ENCODE data around the gene KBTBD6.
"Not testable (repeated sequence)": the region's sequence is repeated elsewhere in the genome, so short reads cannot be mapped to it uniquely, and the experiment has no call there.

Gene KBTBD6

DNA sequence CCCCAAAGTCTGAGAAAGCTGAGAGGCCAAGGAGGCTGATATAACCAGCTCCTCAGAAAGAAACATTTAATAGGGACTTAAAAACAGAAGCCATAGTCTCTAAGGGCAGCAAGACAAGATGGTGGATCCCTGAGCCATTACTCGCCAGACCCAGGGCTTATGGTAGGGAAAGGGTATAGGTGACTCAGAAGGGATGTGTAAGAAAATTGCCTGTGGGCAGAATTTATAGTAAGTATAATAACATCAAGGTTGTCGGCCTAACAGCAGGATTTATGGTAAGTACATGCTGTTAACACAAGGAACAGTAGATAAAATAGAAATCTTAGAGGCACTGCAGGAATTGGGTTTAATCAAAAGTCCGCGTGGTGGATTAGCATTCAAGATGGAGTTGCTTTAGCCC, 14.7 kb downstream of the KBTBD6 start:
- H3K4me3 Mint-ChIP-seq: no peak overlapping the region
- no peaks in the 10 kb centered on the region for H3K36me3 Mint-ChIP-seq (ENCODE audit: low read depth)
- no peak overlapping the region for H3K27ac Mint-ChIP-seq
- H3K4me1 Mint-ChIP-seq (ENCODE audit: low read depth): no peaks in the 10 kb centered on the region
- no peak for DNase-seq (ENCODE audit: low spot score)
- no peaks in the 10 kb centered on the region for H3K9me3 Mint-ChIP-seq
- no peaks in the 10 kb centered on the region for H3K27me3 Mint-ChIP-seq (ENCODE audit: low read depth)

DNA sequence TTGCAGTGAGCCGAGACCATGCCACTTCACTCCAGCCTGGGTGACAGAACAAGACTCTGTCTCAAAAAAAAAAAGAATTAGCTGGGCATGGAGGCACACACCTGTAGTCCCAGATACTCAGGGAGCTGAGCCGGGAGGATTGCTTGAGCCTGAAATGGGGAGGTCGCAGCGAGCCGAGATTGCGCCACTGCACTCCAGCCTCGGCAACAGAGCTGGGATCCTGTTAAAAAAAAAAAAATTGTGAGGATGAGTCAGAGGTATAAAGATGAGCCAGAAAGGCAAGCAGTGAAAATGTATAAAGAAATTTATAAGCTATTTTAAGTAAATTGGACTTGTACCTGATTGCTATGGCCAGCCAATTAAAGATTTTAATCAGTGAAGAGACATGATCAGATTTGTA, 21.1 kb downstream of the KBTBD6 start:
- H3K27ac Mint-ChIP-seq: no peak overlapping the region
- H3K4me3 Mint-ChIP-seq: no peak overlapping the region
- no peak for DNase-seq (ENCODE audit: low spot score)
- no peaks in the 10 kb centered on the region for H3K36me3 Mint-ChIP-seq (ENCODE audit: low read depth)
- H3K4me1 Mint-ChIP-seq (ENCODE audit: low read depth): no peaks in the 10 kb centered on the region
- H3K9me3 Mint-ChIP-seq: no peaks in the 10 kb centered on the region
- H3K27me3 Mint-ChIP-seq (ENCODE audit: low read depth): no peaks in the 10 kb centered on the region

DNA sequence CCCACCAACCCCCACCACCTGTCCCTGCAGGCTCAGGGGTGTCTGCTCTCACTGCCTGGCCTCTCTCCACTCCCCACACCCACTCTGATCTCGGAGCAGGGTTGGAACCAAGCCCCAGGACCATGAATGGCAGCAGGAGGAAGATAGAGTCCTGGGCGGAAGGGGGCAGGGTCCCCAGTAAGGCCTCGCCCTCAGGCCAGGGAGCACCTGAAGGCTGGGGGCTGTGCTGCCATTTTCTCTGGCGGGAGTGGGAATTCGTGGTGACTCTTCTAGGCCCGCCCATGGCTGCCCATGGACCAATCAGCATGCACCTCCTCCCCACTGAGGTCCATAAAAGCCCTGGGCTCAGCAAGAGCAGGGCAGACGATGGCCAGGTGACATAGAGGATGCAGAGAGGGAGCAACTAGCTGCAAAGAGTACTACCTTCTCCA, 25.0 kb downstream of the KBTBD6 start:
- Mint-ChIP-seq H3K27me3 (ENCODE audit: low read depth) (no peaks in the 10 kb centered on the region), H3K36me3 (ENCODE audit: low read depth) (no peaks in the 10 kb centered on the region), H3K9me3 (no peaks in the 10 kb centered on the region), H3K27ac (no peak overlapping the region), H3K4me1 (ENCODE audit: low read depth) (no peaks in the 10 kb centered on the region), H3K4me3 (no peak overlapping the region)
- no peak for DNase-seq (ENCODE audit: low spot score)

DNA sequence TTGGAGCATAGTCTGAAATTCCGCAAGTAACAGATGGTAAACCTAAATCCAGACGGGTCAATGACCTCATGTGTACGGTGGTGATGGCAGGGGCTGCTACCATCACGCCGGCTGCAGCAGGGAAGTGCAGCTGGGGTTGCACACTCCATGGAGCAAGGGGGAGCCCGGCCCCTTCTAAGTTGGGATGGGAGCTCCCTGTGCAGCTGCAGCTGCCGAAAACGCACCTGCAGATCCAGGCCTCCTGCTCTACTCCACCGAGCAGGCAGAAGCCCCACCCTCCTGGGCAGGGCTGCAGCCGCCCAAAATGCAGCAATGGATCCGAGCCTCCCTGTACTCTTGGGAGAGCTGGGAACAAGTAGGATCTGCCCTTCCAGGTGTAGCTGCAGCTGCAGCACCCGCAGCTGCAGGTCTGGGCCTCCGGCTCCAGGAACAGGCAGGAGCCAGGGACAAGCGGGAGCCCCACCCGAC, 25.5 kb downstream of the KBTBD6 start:
- H3K4me3 Mint-ChIP-seq: no peak overlapping the region
- no peak overlapping the region for H3K27ac Mint-ChIP-seq
- no peaks in the 10 kb centered on the region for H3K9me3 Mint-ChIP-seq
- no peaks in the 10 kb centered on the region for H3K36me3 Mint-ChIP-seq (ENCODE audit: low read depth)
- H3K27me3 Mint-ChIP-seq (ENCODE audit: low read depth): no peaks in the 10 kb centered on the region
- H3K4me1 Mint-ChIP-seq (ENCODE audit: low read depth): no peaks in the 10 kb centered on the region
- no peak for DNase-seq (ENCODE audit: low spot score)

DNA sequence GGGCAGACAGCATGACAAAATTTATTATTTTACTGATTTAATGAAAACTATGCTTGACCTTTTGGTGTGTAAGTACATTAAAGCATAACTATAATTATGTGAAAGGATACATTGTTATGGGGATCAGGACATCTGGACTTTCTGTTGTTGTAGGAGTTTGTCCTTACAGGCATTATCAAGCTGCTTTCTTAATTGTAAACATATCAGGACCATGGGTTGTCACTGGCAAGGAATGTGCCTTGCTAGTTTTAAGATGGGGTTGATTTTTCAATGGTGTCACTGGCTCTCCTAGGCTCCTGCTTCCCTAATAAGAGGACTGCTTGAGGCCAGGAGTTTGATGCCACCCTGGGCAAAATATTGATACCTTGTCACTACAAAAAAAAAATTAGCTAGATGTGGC, 32.6 kb downstream of the KBTBD6 start:
- H3K27me3 Mint-ChIP-seq (ENCODE audit: low read depth): no peaks in the 10 kb centered on the region
- no peak for DNase-seq (ENCODE audit: low spot score)
- H3K27ac Mint-ChIP-seq: no peak overlapping the region
- H3K36me3 Mint-ChIP-seq (ENCODE audit: low read depth): no peaks in the 10 kb centered on the region
- no peaks in the 10 kb centered on the region for H3K4me1 Mint-ChIP-seq (ENCODE audit: low read depth)
- H3K9me3 Mint-ChIP-seq: no peaks in the 10 kb centered on the region
- H3K4me3 Mint-ChIP-seq: no peak overlapping the region

DNA sequence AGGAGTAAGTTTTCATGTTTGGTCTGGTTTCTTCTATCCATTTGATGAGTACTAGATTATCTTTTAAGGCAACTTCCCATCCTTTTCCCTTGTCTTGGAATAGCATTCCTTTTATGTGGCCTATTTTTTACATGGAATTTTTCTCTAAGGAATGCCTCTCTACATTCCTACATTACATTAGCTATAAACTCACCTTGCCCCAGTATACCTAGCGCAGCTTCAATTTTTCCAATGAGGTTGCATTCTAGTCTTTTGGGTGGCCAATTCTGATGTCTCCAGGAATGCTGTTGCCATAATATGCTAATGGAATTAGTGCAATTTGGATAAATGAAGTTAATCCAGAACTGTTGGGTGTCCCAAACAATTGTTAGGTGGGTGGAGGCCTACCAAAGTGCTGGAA, 33.8 kb downstream of the KBTBD6 start:
- Mint-ChIP-seq H3K4me3 (no peak overlapping the region), H3K9me3 (no peaks in the 10 kb centered on the region), H3K27me3 (ENCODE audit: low read depth) (no peaks in the 10 kb centered on the region), H3K27ac (no peak overlapping the region), H3K4me1 (ENCODE audit: low read depth) (no peaks in the 10 kb centered on the region), H3K36me3 (ENCODE audit: low read depth) (no peaks in the 10 kb centered on the region)
- no peak for DNase-seq (ENCODE audit: low spot score)

DNA sequence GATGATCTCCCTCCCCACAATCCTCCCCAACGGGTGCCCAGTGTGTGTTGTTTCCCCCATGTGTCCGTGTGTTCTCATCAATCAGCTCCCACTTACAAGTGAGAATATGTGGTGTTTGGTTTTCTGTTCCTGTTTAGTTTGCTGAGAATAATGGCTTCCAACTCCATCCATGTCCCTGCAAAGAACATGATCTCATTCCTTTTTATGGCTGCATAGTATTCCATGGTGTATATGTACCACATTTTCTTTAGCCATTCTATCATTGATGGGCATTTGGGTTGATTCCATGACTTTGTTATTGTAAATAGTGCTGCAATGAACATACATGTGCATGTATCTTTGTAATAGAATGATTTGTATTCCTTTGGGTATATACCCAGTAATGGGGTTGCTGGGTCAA, 36.9 kb downstream of the KBTBD6 start:
- H3K4me3 Mint-ChIP-seq; H3K36me3 Mint-ChIP-seq (ENCODE audit: low read depth); DNase-seq (ENCODE audit: low spot score); H3K4me1 Mint-ChIP-seq (ENCODE audit: low read depth); H3K27me3 Mint-ChIP-seq (ENCODE audit: low read depth); H3K9me3 Mint-ChIP-seq; H3K27ac Mint-ChIP-seq: not testable (repeated sequence)

DNA sequence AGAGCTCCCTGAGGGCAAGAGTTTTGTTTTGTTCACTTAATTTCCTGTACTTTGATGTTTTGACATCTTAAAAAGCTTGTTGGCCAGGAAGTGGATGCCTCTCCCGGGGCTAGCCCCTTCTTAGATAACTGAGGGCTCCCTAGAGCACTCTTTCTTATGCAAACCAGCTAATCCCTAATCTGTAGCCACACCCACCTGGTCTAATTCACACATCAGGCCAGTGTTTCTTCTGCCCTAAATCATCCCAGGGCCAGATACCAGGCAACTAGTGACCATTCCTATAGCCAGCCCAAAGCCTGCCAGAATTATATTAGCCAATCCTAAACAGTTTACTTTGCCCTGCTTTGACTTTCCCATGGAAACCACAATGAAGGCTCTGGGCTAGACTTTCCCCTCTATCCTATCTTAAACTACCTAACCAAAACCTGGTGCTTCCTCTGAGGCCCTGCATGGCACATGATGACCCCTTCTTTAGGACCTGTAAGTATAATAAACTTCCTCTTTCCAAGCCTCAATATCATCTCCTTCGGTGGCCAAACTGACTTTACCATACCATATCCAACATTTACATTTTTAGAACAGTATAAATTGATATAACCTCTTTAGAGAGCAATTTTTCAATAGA, 46.5 kb downstream of the KBTBD6 start:
- DNase-seq (ENCODE audit: low spot score): no peak
- Mint-ChIP-seq H3K4me3 (no peak overlapping the region), H3K27ac (no peak overlapping the region), H3K9me3 (peaks cover 6% of the 10 kb centered on the region), H3K36me3 (ENCODE audit: low read depth) (peaks cover 16% of the 10 kb centered on the region), H3K27me3 (ENCODE audit: low read depth) (no peaks in the 10 kb centered on the region), H3K4me1 (ENCODE audit: low read depth) (peaks cover 2% of the 10 kb centered on the region)

DNA sequence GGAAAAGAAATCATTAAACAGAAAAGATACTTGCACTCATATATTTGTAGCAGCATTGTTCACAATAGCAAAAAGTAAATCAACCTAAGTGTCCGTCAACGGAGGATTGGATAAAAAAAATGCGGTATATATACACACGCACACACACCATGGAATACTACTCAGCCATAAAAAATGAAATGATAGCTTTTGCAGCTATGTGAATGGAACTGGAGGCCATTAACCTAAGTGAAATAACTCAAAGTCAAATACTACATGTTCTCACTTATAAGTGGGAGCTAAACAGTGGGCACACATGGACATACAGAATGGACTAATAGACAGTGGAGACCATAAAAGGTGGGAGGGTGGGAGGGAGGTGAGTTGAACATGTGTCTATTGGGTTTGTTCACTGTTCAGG, 52.9 kb downstream of the KBTBD6 start:
- DNase-seq (ENCODE audit: low spot score): no peak
- H3K9me3 Mint-ChIP-seq: no peaks in the 10 kb centered on the region
- no peaks in the 10 kb centered on the region for H3K4me1 Mint-ChIP-seq (ENCODE audit: low read depth)
- H3K4me3 Mint-ChIP-seq: no peak overlapping the region
- H3K27ac Mint-ChIP-seq: no peak overlapping the region
- no peaks in the 10 kb centered on the region for H3K27me3 Mint-ChIP-seq (ENCODE audit: low read depth)
- H3K36me3 Mint-ChIP-seq (ENCODE audit: low read depth): peaks cover 45% of the 10 kb centered on the region

Measured in T-helper 2 cell treated with Interferon-gamma antibody and Interleukin-4, amounts not matched to agents 5 μg/mL and 100 μg/mL, for 36 hours (primary cell).